ENCODE measurements around the gene DET1.

DNA sequence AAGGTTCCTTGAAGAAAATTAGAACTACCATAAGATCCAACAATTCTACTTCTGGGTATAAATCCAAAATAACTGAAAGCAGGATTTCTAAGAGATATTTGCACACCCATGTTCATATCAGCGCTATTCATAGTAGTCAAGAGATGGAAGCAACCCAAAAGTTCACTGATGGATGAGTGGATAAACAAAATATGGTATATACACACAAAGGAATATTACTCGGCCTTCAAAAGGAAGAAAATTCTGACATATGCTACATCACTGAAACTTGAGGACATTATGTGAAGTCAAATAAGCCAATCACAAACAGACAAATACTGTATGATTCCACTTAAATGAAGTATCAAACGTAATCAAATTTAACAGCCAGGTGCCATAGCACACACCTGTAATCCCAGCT, 13.1 kb downstream of the DET1 start:
- TF ChIP-seq, protein P1, sequence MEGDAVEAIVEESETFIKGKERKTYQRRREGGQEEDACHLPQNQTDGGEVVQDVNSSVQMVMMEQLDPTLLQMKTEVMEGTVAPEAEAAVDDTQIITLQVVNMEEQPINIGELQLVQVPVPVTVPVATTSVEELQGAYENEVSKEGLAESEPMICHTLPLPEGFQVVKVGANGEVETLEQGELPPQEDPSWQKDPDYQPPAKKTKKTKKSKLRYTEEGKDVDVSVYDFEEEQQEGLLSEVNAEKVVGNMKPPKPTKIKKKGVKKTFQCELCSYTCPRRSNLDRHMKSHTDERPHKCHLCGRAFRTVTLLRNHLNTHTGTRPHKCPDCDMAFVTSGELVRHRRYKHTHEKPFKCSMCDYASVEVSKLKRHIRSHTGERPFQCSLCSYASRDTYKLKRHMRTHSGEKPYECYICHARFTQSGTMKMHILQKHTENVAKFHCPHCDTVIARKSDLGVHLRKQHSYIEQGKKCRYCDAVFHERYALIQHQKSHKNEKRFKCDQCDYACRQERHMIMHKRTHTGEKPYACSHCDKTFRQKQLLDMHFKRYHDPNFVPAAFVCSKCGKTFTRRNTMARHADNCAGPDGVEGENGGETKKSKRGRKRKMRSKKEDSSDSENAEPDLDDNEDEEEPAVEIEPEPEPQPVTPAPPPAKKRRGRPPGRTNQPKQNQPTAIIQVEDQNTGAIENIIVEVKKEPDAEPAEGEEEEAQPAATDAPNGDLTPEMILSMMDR (IDR thresholded peaks at IDR 0.05): no peak
- TF ChIP-seq POLR2AphosphoS5 (IDR thresholded peaks at IDR 0.05; ENCODE audit: low read depth, low read length): no peak
- TF ChIP-seq SIN3A (IDR thresholded peaks at IDR 0.05; ENCODE audit: borderline replicate concordance, insufficient read depth, low read depth, low read length): no peak
- TF ChIP-seq, protein P2, sequence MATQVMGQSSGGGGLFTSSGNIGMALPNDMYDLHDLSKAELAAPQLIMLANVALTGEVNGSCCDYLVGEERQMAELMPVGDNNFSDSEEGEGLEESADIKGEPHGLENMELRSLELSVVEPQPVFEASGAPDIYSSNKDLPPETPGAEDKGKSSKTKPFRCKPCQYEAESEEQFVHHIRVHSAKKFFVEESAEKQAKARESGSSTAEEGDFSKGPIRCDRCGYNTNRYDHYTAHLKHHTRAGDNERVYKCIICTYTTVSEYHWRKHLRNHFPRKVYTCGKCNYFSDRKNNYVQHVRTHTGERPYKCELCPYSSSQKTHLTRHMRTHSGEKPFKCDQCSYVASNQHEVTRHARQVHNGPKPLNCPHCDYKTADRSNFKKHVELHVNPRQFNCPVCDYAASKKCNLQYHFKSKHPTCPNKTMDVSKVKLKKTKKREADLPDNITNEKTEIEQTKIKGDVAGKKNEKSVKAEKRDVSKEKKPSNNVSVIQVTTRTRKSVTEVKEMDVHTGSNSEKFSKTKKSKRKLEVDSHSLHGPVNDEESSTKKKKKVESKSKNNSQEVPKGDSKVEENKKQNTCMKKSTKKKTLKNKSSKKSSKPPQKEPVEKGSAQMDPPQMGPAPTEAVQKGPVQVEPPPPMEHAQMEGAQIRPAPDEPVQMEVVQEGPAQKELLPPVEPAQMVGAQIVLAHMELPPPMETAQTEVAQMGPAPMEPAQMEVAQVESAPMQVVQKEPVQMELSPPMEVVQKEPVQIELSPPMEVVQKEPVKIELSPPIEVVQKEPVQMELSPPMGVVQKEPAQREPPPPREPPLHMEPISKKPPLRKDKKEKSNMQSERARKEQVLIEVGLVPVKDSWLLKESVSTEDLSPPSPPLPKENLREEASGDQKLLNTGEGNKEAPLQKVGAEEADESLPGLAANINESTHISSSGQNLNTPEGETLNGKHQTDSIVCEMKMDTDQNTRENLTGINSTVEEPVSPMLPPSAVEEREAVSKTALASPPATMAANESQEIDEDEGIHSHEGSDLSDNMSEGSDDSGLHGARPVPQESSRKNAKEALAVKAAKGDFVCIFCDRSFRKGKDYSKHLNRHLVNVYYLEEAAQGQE (IDR thresholded peaks at IDR 0.05; ENCODE audit: insufficient read depth in 1 of 2, low read depth in 2 of 2, low read length in 1 of 2): no peak
- no peak for TF ChIP-seq TCF7L2 (IDR thresholded peaks at IDR 0.05; ENCODE audit: low read depth, low read length)
